HEK293 (cell line): Measurements from ENCODE around the gene ODAD3.

Source experiments
- CTCF ChIA-PET: fragments of 350-600 bp; formaldehyde crosslinking; extraction: SDS; loops from one replicate; lab custom pipeline; 2021; ENCODE audit warnings: antibody characterized with exemption; lab: Yijun Ruan, JAX
- POLR2A ChIA-PET: fragments of 300-600 bp; formaldehyde crosslinking; extraction: SDS; loops from one replicate; lab custom pipeline; 2020; ENCODE audit warnings: antibody characterized with exemption, inconsistent platforms; lab: Yijun Ruan, JAX
- H3K27ac ChIP-seq: fragments of 200-500 bp; sonication (Bioruptor generic); 2 replicates; pipeline ENCODE4 v1.5.1; 2014; ENCODE audit warnings: low read depth, low read length, control low read depth, inconsistent platforms; ENCODE audit errors: extremely low read depth
- H3K36me3 ChIP-seq, 2 experiments: fragments of 200-500 bp in 1 of 2; sonication (Bioruptor generic) in 1 of 2; 1 replicate in 1 of 2; 2 replicates in 1 of 2; pipeline ENCODE4 v1.5.1; 2014 to 2017; ENCODE audit warnings: inconsistent platforms in 2 of 2, low read length in 2 of 2; ENCODE audit not compliant: control insufficient read depth in 2 of 2, insufficient read depth in 1 of 2
- H3K4me1 ChIP-seq: fragments of 200-500 bp; sonication (Bioruptor generic); 2 replicates; pipeline ENCODE4 v1.5.1; 2014; ENCODE audit warnings: mild to moderate bottlenecking, low read length, inconsistent platforms; ENCODE audit not compliant: control insufficient read depth, insufficient read depth
- H3K4me3 ChIP-seq: 2 replicates; pipeline ENCODE4 v1.5.1; 2011; ENCODE audit warnings: low read depth, mild to moderate bottlenecking, control low read depth, low read length, moderate library complexity
- H3K9me3 ChIP-seq: fragments of 200-500 bp; sonication (Bioruptor generic); 2 replicates; pipeline ENCODE4 v1.5.1; 2014; ENCODE audit warnings: low read depth, low read length, inconsistent platforms; ENCODE audit not compliant: control insufficient read depth, insufficient read depth
- ELK4 ChIP-seq: IDR thresholded peaks from 2 replicates; pipeline ENCODE4 v1.6.1; 2011; ENCODE audit warnings: mild to moderate bottlenecking, low read depth, low read length, borderline replicate concordance
- GFI1B ChIP-seq: fragments of 450-650 bp; formaldehyde crosslinking; IDR thresholded peaks from 2 replicates; pipeline ENCODE4 v1.5.1; 2016; ENCODE audit warnings: missing biosample characterization, missing genetic modification characterization
- GLI2 ChIP-seq: fragments of 450-650 bp; formaldehyde crosslinking; IDR thresholded peaks from 2 replicates; pipeline ENCODE4; 2017; ENCODE audit warnings: missing biosample characterization, missing genetic modification characterization, low read depth, borderline replicate concordance
- GLIS2 ChIP-seq: fragments of 450-650 bp; formaldehyde crosslinking; IDR thresholded peaks from 2 replicates; pipeline ENCODE4 v1.5.1; 2016; ENCODE audit warnings: missing biosample characterization, missing genetic modification characterization
- PATZ1 ChIP-seq: fragments of 450-650 bp; formaldehyde crosslinking; IDR thresholded peaks from 2 replicates; pipeline ENCODE4 v1.5.1; 2016; ENCODE audit warnings: missing biosample characterization, missing genetic modification characterization
- SCRT2 ChIP-seq: fragments of 450-650 bp; formaldehyde crosslinking; IDR thresholded peaks from 2 replicates; pipeline ENCODE4 v1.5.1; 2016; ENCODE audit warnings: missing biosample characterization, missing genetic modification characterization
- SP3 ChIP-seq: fragments of 450-650 bp; formaldehyde crosslinking; IDR thresholded peaks from 2 replicates; pipeline ENCODE4 v1.5.1; 2016; ENCODE audit warnings: missing biosample characterization, missing genetic modification characterization
- TSHZ1 ChIP-seq: fragments of 450-650 bp; formaldehyde crosslinking; IDR thresholded peaks from 2 replicates; pipeline ENCODE4 v1.5.1; 2016; ENCODE audit warnings: missing biosample characterization, missing genetic modification characterization, borderline replicate concordance
- WT1 ChIP-seq: fragments of 450-650 bp; formaldehyde crosslinking; IDR thresholded peaks from 2 replicates; pipeline ENCODE4 v1.5.1; 2016; ENCODE audit warnings: missing biosample characterization, missing genetic modification characterization
- ZBTB1 ChIP-seq: fragments of 450-650 bp; formaldehyde crosslinking; IDR thresholded peaks from 2 replicates; pipeline ENCODE4 v1.5.1; 2016; ENCODE audit warnings: missing biosample characterization, missing genetic modification characterization
- ZBTB21 ChIP-seq: fragments of 450-650 bp; formaldehyde crosslinking; IDR thresholded peaks from 2 replicates; pipeline ENCODE4 v1.5.1; 2017; ENCODE audit warnings: missing biosample characterization, missing genetic modification characterization
- ZBTB7A ChIP-seq: fragments of 450-650 bp; formaldehyde crosslinking; IDR thresholded peaks from 2 replicates; pipeline ENCODE4 v1.5.1; 2016; ENCODE audit warnings: low read depth, missing biosample characterization, missing genetic modification characterization
- ZFP69B ChIP-seq: fragments of 450-650 bp; formaldehyde crosslinking; IDR thresholded peaks from 2 replicates; pipeline ENCODE4 v1.5.1; 2016; ENCODE audit warnings: missing biosample characterization, missing genetic modification characterization
- ZNF324 ChIP-seq: fragments of 450-650 bp; formaldehyde crosslinking; IDR thresholded peaks from 2 replicates; pipeline ENCODE4 v1.5.1; 2016; ENCODE audit warnings: missing biosample characterization, missing genetic modification characterization
- ZNF335 ChIP-seq: fragments of 450-650 bp; formaldehyde crosslinking; conservative IDR thresholded peaks from 2 replicates; pipeline ENCODE4 v1.5.1; 2016; ENCODE audit warnings: missing biosample characterization, missing genetic modification characterization
- ZNF394 ChIP-seq: fragments of 450-650 bp; formaldehyde crosslinking; IDR thresholded peaks from 2 replicates; pipeline ENCODE4 v1.5.1; 2016; ENCODE audit warnings: missing biosample characterization, missing genetic modification characterization, mild to moderate bottlenecking, moderate library complexity, borderline replicate concordance
- ZNF501 ChIP-seq: fragments of 450-650 bp; formaldehyde crosslinking; IDR thresholded peaks from 2 replicates; pipeline ENCODE4 v1.5.1; 2016; ENCODE audit warnings: missing biosample characterization, missing genetic modification characterization
- ZNF521 ChIP-seq: fragments of 450-650 bp; formaldehyde crosslinking; IDR thresholded peaks from 2 replicates; pipeline ENCODE4 v1.5.1; 2017; ENCODE audit warnings: missing biosample characterization, mild to moderate bottlenecking, missing genetic modification characterization
- ZNF791 ChIP-seq: fragments of 450-650 bp; formaldehyde crosslinking; IDR thresholded peaks from 2 replicates; pipeline ENCODE4 v1.5.1; 2016; ENCODE audit warnings: missing biosample characterization, missing genetic modification characterization
- ZSCAN4 ChIP-seq: fragments of 450-650 bp; formaldehyde crosslinking; IDR thresholded peaks from 2 replicates; pipeline ENCODE4 v1.5.1; 2017; ENCODE audit warnings: missing biosample characterization, missing genetic modification characterization

ODAD3 gene

GRCh38 chr19:11437955-11438354 lies 3.0 kb upstream of the ODAD3 start:
- Histone ChIP-seq H3K27ac (no peak overlapping the region), H3K4me3 (no peak overlapping the region), H3K9me3 (no peaks in the 10 kb centered on the region), H3K4me1 (0 out of 2 replicates have a peak, but pooled peaks cover 4% of the 10 kb centered on the region), H3K36me3 (peaks cover 30 to 54% of the 10 kb centered on the region in 2 experiments; a peak in 2 of 3 replicates)
- TF ChIP-seq GLI2 (tag by site-specific recombination) (no peak), ZBTB1 (tag by site-specific recombination) (no peak), GLIS2 (tag by site-specific recombination) (no peak), TSHZ1 (no peak), ZNF521 (tag by site-specific recombination) (no peak), GFI1B (tag by site-specific recombination) (no peak), ZNF791 (no peak), ZSCAN4 (no peak), PATZ1 (tag by site-specific recombination) (no peak), ZNF335 (no peak), SCRT2 (tag by site-specific recombination) (no peak), SP3 (no peak), ZBTB7A (tag by site-specific recombination) (no peak), WT1 (tag by site-specific recombination) (no peak), ZNF324 (no peak), ZNF394 (tag by site-specific recombination) (no peak)
- POLR2A ChIA-PET: no interaction called here
- CTCF ChIA-PET: interaction anchor here (4.3 kb wide), 1 partner anchor 56 kb away, joined by 66 read pairs; the partner anchor contains the start of gene EPOR

GRCh38 chr19:11435833-11436313 lies 952 bp upstream of the ODAD3 start:
- Histone ChIP-seq H3K4me1 (0 out of 2 replicates have a peak, but pooled peaks cover 4% of the 10 kb centered on the region), H3K36me3 (peaks cover 22 to 33% of the 10 kb centered on the region in 2 experiments; a peak in 2 of 3 replicates), H3K9me3 (no peaks in the 10 kb centered on the region), H3K4me3 (peak overlapping the region; percentile 91), H3K27ac (peak overlapping the region; percentile 4; the same call in 1 of the 2 replicates)
- CTCF ChIA-PET: interaction anchor here (0.6 to 4.3 kb wide), 17 partner anchors 8 to 344 kb away, joined by 3 to 66 read pairs (median 5); partner anchors contain the start of gene EPOR
- POLR2A ChIA-PET: interaction anchor here (1.0 to 2.3 kb wide), 8 partner anchors 20 to 142 kb away, joined by 3 to 27 read pairs (median 4); partner anchors contain the start of genes CCDC159, EPOR, SWSAP1 and TMEM205
- 0 out of 2 replicates have a peak, but pooled peaks have one; percentile 44 for TF ChIP-seq ZNF501
- TF ChIP-seq ZFP69B (tag by site-specific recombination): 0 out of 2 replicates have a peak, but pooled peaks have one; percentile 5
- 0 out of 2 replicates have a peak, but pooled peaks have one; percentile 8 for TF ChIP-seq ELK4
- no peak for TF ChIP-seq ZBTB21 (tag by site-specific recombination)
